CD4-positive, CD25-positive, alpha-beta regulatory T cell (primary cell): ENCODE results near the gene ZFYVE1. TPM values are rescaled to one million over a fixed set of nuclear protein-coding genes. Genes with fewer than 3 reads are reported as not detected.

Experiments
- ATAC-seq, 2 donors: fragments of 150-1000 bp; cut with Tn5 transposase; one replicate each; pipeline ENCODE4 v1.10.0; 2021; ENCODE audit warnings: low read depth in 2 of 2, moderate number of reproducible peaks in 2 of 2, moderate library complexity in 1 of 2
- DNase-seq, 3 donors: peaks; one replicate each; pipeline versions ENCODE4 v3.0.0 to v3.0.0-alpha.2; 2012 to 2022; ENCODE audit warnings: mixed read lengths in 1 of 3
- H3K27ac ChIP-seq: one replicate; pipeline ENCODE4 v1.7.0; 2013; ENCODE audit warnings: mild to moderate bottlenecking, low read length; ENCODE audit not compliant: insufficient read depth, poor library complexity, severe bottlenecking
- H3K27me3 ChIP-seq: one replicate; pipeline ENCODE4 v1.7.0; 2013; ENCODE audit warnings: low read length; ENCODE audit not compliant: control insufficient read depth, insufficient read depth
- H3K36me3 ChIP-seq: one replicate; pipeline ENCODE4 v1.7.0; 2013; ENCODE audit warnings: mild to moderate bottlenecking, low read length, moderate library complexity; ENCODE audit not compliant: control insufficient read depth, insufficient read depth
- H3K4me1 ChIP-seq: 2 replicates; pipeline ENCODE4 v1.7.0; 2013; ENCODE audit warnings: mild to moderate bottlenecking, low read length; ENCODE audit not compliant: insufficient read depth, control insufficient read depth, poor library complexity, severe bottlenecking
- H3K4me3 ChIP-seq: one replicate; pipeline ENCODE4 v1.7.0; 2013; ENCODE audit warnings: low read depth, mild to moderate bottlenecking, low read length, moderate library complexity
- H3K9me3 ChIP-seq, 2 experiments: 1 replicate in 1 of 2; 2 replicates in 1 of 2; pipeline ENCODE4 v1.7.0; 2013; ENCODE audit warnings: low read length in 2 of 2, mild to moderate bottlenecking in 1 of 2, moderate library complexity in 1 of 2; ENCODE audit not compliant: control insufficient read depth in 2 of 2
- H3K27ac Mint-ChIP-seq, 3 donors: one replicate each; pipeline ENCODE4 v1.8.0; 2020 to 2022; ENCODE audit warnings: mild to moderate bottlenecking in 3 of 3, mixed read lengths in 3 of 3, moderate library complexity in 2 of 3
- H3K27me3 Mint-ChIP-seq: one replicate; pipeline ENCODE4 v1.8.0; 2022; ENCODE audit warnings: mild to moderate bottlenecking, mixed read lengths
- H3K36me3 Mint-ChIP-seq: one replicate; pipeline ENCODE4 v1.8.0; 2020; ENCODE audit warnings: mixed read lengths
- H3K4me1 Mint-ChIP-seq, 4 donors: one replicate each; pipeline ENCODE4 v1.8.0; 2020 to 2022; ENCODE audit warnings: mixed read lengths in 4 of 4, mild to moderate bottlenecking in 1 of 4
- H3K4me3 Mint-ChIP-seq, 4 donors: one replicate each; pipeline ENCODE4 v1.8.0; 2020 to 2022; ENCODE audit warnings: mild to moderate bottlenecking in 4 of 4, mixed read lengths in 4 of 4, moderate library complexity in 3 of 4
- H3K9me3 Mint-ChIP-seq, 7 donors: one replicate each; pipeline ENCODE4 v1.8.0; 2020 to 2022; ENCODE audit warnings: mixed read lengths in 7 of 7, mild to moderate bottlenecking in 3 of 7, moderate library complexity in 2 of 7
- polyA plus RNA-seq, 4 donors: library from polyadenylated mRNA; unstranded; fragments of 300-500 nt; fragmentation: Illumina TruSeq; gene quantifications; one replicate each; pipeline ENCODE4 v1.2.3, GENCODE V29; 2021
- total RNA-seq: library from RNA; stranded (reverse); gene quantifications from one replicate; pipeline ENCODE4 v1.2.3, GENCODE V29; 2022

ZFYVE1 gene
- total and polyA plus RNA-seq, 5 donors from 2014 or later, result 4.1 to 22.8 (median 5.9) TPM

- H3K27me3 Mint-ChIP-seq, result no peaks in the 10 kb centered on the region
- ATAC-seq (no peak), DNase-seq (no peak)
- H3K4me1 ChIP-seq, result no peaks in the 10 kb centered on the region
- H3K27me3 ChIP-seq, result no peaks in the 10 kb centered on the region
- H3K9me3 ChIP-seq, result no peaks in the 10 kb centered on the region
- H3K4me3 ChIP-seq, result no peak overlapping the region
- H3K4me3 Mint-ChIP-seq, result no peak overlapping the region
- H3K36me3 ChIP-seq, result peaks cover 58% of the 10 kb centered on the region
- H3K27ac ChIP-seq, result no peak overlapping the region
- H3K9me3 Mint-ChIP-seq, result no peaks in the 10 kb centered on the region
- peaks cover 47% of the 10 kb centered on the region for H3K36me3 Mint-ChIP-seq
- no peak overlapping the region for H3K27ac Mint-ChIP-seq
- peaks cover 0 to 7% (median 1%) of the 10 kb centered on the region in 4 donors for H3K4me1 Mint-ChIP-seq
Observed at GRCh38 chr14:72943876-72944430, 83.0 kb downstream of the ZFYVE1 start.

- H3K4me1 Mint-ChIP-seq, result peaks cover 0 to 6% (median under 1%) of the 10 kb centered on the region in 4 donors
- DNase-seq (no peak), ATAC-seq (no peak)
- Histone ChIP-seq H3K27ac (no peak overlapping the region), H3K4me1 (no peaks in the 10 kb centered on the region), H3K36me3 (peaks cover 66% of the 10 kb centered on the region), H3K4me3 (no peak overlapping the region), H3K9me3 (no peaks in the 10 kb centered on the region), H3K27me3 (no peaks in the 10 kb centered on the region)
- H3K36me3 Mint-ChIP-seq, result peaks cover 52% of the 10 kb centered on the region
- no peaks in the 10 kb centered on the region for H3K27me3 Mint-ChIP-seq
- no peak overlapping the region for H3K4me3 Mint-ChIP-seq
- H3K9me3 Mint-ChIP-seq, result no peaks in the 10 kb centered on the region
- H3K27ac Mint-ChIP-seq, result no peak overlapping the region
Observed at GRCh38 chr14:72942934-72943333, 84.0 kb downstream of the ZFYVE1 start.

GRCh38 chr14:72941286-72941985 is 85.5 kb downstream of the ZFYVE1 start:
- H3K36me3 ChIP-seq, result peaks cover 61% of the 10 kb centered on the region
- Mint-ChIP-seq H3K4me3 (no peak overlapping the region), H3K27ac (no peak overlapping the region), H3K36me3 (peaks cover 50% of the 10 kb centered on the region), H3K27me3 (no peaks in the 10 kb centered on the region), H3K9me3 (no peaks in the 10 kb centered on the region), H3K4me1 (peaks cover 8 to 19% (median 13%) of the 10 kb centered on the region in 4 donors)
- ATAC-seq (no peak), DNase-seq (no peak)
- no peak overlapping the region for H3K27ac ChIP-seq
- no peaks in the 10 kb centered on the region for H3K9me3 ChIP-seq
- H3K4me1 ChIP-seq, result no peaks in the 10 kb centered on the region
- H3K27me3 ChIP-seq, result no peaks in the 10 kb centered on the region
- H3K4me3 ChIP-seq, result no peak overlapping the region

GRCh38 chr14:72939630-72940029 is 87.3 kb downstream of the ZFYVE1 start:
- H3K27me3 Mint-ChIP-seq, result no peaks in the 10 kb centered on the region
- no peak for ATAC-seq
- Histone ChIP-seq H3K27me3 (no peaks in the 10 kb centered on the region), H3K9me3 (no peaks in the 10 kb centered on the region), H3K4me1 (no peaks in the 10 kb centered on the region), H3K4me3 (no peak overlapping the region), H3K36me3 (peaks cover 54% of the 10 kb centered on the region), H3K27ac (no peak overlapping the region)
- H3K9me3 Mint-ChIP-seq, result no peaks in the 10 kb centered on the region
- H3K4me1 Mint-ChIP-seq, result peaks cover 8 to 19% (median 14%) of the 10 kb centered on the region in 4 donors
- no peak for DNase-seq
- H3K36me3 Mint-ChIP-seq, result peaks cover 46% of the 10 kb centered on the region
- H3K4me3 Mint-ChIP-seq, result no peak overlapping the region
- no peak overlapping the region for H3K27ac Mint-ChIP-seq

GRCh38 chr14:72932893-72933292 is 94.0 kb downstream of the ZFYVE1 start:
- Mint-ChIP-seq H3K27ac (peak overlapping the region in 1 of 3 donors; percentile 12), H3K4me1 (peaks cover 17 to 34% (median 24%) of the 10 kb centered on the region in 4 donors), H3K9me3 (no peaks in the 10 kb centered on the region), H3K4me3 (no peak overlapping the region), H3K36me3 (peaks cover 13% of the 10 kb centered on the region), H3K27me3 (no peaks in the 10 kb centered on the region)
- H3K9me3 ChIP-seq, result no peaks in the 10 kb centered on the region
- DNase-seq (no peak), ATAC-seq (no peak)
- H3K27me3 ChIP-seq, result no peaks in the 10 kb centered on the region
- H3K4me3 ChIP-seq, result no peak overlapping the region
- peaks cover 3% of the 10 kb centered on the region for H3K36me3 ChIP-seq
- no peak overlapping the region for H3K27ac ChIP-seq
- H3K4me1 ChIP-seq, result peaks cover under 1% of the 10 kb centered on the region

- ATAC-seq (no peak), DNase-seq (no peak)
- peaks cover 7% of the 10 kb centered on the region for H3K36me3 Mint-ChIP-seq
- H3K4me3 ChIP-seq, result no peak overlapping the region
- no peaks in the 10 kb centered on the region for H3K27me3 ChIP-seq
- H3K4me3 Mint-ChIP-seq, result no peak overlapping the region
- H3K9me3 ChIP-seq, result no peaks in the 10 kb centered on the region
- H3K4me1 ChIP-seq, result peaks cover 20% of the 10 kb centered on the region
- H3K27ac Mint-ChIP-seq, result no peak overlapping the region
- H3K36me3 ChIP-seq, result no peaks in the 10 kb centered on the region
- H3K27me3 Mint-ChIP-seq, result peaks cover 7% of the 10 kb centered on the region
- no peak overlapping the region for H3K27ac ChIP-seq
- H3K4me1 Mint-ChIP-seq, result peaks cover 9 to 39% (median 17%) of the 10 kb centered on the region in 4 donors
- H3K9me3 Mint-ChIP-seq, result no peaks in the 10 kb centered on the region
Observed at GRCh38 chr14:72929316-72930080, 97.4 kb downstream of the ZFYVE1 start.

- Mint-ChIP-seq H3K27me3 (peaks cover 7% of the 10 kb centered on the region), H3K4me1 (peaks cover 9 to 39% (median 16%) of the 10 kb centered on the region in 4 donors), H3K9me3 (no peaks in the 10 kb centered on the region), H3K4me3 (no peak overlapping the region), H3K36me3 (peaks cover 7% of the 10 kb centered on the region), H3K27ac (no peak overlapping the region)
- H3K27ac ChIP-seq, result no peak overlapping the region
- DNase-seq (no peak), ATAC-seq (no peak)
- peaks cover 20% of the 10 kb centered on the region for H3K4me1 ChIP-seq
- H3K36me3 ChIP-seq, result no peaks in the 10 kb centered on the region
- no peak overlapping the region for H3K4me3 ChIP-seq
- H3K27me3 ChIP-seq, result no peaks in the 10 kb centered on the region
- no peaks in the 10 kb centered on the region for H3K9me3 ChIP-seq
Observed at GRCh38 chr14:72928872-72929271, 98.0 kb downstream of the ZFYVE1 start.
